ENCODE results near the gene ATAD3C.
A peak's percentile ranks its signal among the peaks of the same experiment; 100 is the strongest.
"Not testable (repeated sequence)": the region's sequence is repeated elsewhere in the genome, so short reads cannot be mapped to it uniquely, and the experiment has no call there.

Gene ATAD3C

DNA sequence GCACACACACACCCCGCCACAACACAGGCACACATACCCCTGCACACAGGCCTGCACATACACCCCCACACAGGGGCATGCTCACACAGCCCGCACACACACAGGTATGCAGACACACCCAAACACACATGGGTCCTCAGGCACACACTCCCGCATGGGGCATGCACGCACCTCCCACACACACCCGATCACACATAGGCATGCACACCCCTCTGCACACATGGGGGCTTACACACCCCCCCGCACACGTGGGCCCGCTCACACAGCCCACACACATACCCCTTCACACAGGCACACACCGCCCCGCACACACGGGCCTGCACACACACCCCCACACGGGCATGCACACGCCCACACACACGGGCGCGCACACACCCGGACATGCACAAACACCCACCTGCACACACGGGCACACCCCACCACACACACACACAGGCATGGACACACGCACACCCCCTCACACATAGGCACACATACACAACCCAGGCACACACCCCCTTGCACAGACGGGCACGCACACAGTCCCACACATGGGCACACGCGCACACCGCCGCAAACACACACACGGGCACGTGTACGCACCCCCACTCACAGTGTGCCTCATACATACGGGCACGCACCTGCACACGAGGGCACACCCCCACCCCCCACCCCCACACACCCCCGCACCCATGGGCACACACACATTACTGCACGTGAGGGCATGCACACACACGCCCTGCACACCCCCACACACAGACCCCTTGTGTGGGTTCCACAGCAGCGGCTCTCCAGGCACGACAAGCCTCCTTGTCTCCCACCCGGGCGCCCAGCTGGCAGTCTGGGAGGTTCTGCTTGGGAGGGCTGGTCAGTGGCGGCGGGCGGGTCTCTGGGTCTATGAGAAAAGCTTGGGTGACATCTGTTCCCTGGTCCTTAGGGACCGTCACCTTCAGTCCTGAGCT lies 30.3 kb downstream of the ATAD3C start:
- no peak for DNase-seq

DNA sequence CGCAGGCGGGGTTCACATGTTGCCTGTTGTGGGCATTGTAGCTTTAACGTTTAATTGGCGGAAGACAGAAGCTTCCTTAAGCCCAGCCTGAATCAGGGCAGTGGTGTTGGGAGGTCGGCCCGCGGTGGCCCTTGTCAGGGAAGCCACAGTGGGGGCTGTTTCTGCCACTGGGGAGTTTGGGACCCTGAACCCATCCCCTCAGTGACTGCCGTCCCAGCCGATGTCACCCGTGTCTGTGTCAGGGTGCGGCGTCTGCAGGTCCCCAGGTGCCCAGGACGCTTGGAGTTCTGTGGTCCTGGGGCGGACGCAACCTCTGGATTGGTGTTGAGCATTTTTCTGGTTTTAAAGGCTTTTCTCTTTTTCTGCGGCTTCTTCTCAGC lies 31.0 kb downstream of the ATAD3C start:
- not testable (repeated sequence) for DNase-seq

DNA sequence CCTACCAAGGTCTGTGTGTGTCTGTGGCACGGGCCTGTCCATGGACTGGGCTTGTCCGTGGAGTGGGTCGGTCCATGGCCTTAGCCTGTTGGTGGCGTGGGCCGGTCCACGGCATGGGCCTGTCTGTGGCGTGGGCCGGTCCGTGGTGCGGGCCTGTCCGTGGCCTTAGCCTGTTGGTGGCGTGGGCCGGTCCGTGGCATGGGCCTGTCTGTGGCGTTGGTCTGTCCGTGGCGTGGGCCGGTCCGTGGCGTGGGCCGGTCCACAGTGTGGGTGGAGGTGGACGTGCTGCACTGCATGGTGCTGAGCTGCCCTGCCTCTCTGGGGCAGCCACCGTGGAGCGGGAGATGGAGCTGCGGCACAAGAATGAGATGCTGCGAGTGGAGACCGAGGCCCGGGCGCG lies 32.3 kb downstream of the ATAD3C start:
- not testable (repeated sequence) for DNase-seq

DNA sequence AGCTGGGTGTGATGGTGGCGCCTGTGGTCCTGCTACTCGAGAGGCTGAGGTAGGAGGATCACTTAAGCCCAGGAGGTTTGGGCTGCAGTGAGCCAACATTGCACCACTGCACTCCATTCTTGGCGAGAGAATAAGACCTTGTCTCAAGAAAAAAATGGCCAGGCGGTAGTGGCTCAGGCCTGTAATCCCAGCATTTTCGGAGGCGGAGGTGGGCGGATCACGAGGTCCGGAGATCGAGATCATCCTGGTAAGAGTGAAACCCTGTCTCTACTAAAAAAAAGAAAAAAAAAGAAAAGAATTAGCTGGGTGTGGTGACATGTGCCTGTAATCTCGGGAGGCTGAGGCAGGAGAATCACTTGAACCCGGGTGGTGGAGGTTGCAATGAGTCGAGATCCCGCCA lies 33.4 kb downstream of the ATAD3C start:
- no peak for DNase-seq

DNA sequence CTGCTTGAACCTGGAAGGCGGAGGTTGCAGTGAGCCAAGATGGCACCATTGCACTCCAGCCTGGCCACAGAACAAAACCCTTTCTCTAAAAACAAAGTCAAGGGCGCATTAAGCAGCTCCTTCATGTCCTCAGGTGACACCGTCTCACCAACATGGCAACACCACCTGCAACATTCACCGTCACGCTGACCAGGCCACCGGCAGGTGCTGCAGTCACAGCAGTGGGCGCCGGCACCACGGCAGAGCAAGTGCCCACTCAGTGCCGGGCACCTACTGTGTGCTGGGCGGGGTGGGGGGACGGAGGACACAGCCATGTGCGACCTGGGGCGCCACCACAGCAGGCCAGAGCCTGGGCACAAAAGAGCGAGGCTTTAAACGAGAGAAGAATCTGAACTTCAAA lies 34.2 kb downstream of the ATAD3C start:
- DNase-seq = no peak

DNA sequence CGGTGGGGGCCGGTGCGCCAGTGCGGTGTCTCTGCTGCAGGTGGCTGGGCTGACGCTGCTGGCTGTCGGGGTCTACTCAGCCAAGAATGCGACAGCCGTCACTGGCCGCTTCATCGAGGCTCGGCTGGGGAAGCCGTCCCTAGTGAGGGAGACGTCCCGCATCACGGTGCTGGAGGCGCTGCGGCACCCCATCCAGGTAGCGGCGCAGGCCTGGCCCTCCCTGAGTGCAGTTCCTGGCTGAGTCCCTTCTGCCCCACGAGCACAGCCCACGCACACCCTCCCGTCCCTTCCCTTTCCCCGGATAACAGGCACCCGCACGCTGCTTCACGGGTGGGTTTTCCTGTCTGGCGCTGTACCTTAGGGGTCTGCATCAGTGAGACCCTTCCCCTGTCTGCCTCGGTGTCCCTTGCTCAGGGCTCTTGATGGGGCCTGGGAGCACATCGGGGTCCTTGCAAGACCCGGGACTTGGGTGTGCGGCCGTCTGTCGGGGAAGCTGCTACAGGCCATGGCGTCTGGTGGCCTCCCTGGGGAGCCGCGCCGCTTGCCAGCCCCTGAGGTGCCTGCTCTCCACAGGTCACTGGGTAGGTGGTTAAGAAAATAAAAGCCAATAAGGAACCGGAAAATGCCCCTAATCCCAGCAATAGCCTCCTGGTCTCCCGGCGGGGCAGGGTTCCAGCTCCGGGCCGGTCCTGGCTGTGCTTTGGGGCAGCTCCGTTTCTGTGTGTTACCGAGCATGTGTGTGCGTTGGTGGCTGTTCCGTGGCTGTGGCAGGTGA lies 35.7 kb downstream of the ATAD3C start:
- DNase-seq = not testable (repeated sequence)

DNA sequence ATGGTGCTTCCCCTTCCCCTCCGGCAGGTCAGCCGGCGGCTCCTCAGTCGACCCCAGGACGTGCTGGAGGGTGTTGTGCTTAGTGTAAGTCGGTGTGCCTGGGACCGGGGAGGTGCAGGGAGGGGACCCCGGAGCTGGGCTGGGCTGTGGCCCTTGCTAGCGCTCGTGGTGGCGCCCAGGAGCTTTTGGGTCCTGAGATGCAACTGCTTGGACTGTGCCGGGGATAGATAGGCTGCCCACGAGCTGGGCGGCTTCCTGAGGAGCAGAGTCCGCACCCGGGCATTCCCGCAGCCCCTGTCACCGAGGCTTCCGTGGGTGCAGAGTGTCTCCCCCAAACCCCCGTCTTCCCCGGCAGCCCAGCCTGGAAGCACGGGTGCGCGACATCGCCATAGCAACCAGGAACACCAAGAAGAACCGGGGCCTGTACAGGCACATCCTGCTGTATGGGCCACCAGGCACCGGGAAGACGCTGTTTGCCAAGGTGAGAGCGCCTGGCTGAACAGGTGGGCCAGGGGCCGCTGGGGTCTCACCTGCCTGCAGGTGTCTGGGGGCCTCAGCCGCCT lies 36.3 kb downstream of the ATAD3C start:
- not testable (repeated sequence) for DNase-seq

DNA sequence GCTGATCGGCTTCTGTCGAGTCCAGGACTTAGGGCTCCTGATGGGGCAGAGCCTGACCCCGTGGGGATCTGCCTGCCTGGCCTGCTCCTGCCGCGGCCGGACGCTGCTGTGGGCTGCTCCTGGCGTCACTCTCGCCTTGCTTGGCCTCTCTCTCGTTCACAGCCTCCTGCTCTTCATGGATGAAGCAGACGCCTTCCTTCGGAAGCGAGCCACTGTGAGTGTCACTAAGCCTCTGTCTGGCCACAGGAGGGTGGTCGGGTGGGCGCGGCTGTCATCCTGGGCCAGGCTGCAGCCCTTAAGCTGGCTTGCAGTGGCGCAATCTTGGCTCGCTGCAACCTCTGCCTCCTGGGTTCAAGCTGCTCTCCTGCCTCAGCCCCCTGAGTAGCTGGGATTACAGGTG lies 38.2 kb downstream of the ATAD3C start:
- DNase-seq = no peak

DNA sequence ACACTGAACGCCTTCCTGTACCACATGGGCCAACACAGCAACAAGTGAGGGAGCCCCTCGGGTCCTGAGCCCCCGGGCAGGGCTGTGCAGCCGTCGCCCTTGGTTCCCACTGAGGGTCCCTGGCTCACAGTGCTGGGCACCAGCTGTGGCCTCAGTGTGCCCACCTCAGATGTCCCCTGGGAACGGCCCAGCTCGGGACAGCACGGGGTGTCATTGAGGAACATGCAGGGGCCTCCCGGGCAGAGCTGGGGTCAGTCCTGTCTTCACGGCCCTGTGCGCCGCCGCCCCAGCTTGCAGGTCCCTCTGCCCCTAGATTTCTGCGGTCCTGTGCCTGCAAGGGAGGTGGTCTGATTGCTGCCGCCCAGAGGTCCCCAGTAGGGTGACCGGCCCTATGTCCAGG lies 39.7 kb downstream of the ATAD3C start:
- DNase-seq = no peak

DNA sequence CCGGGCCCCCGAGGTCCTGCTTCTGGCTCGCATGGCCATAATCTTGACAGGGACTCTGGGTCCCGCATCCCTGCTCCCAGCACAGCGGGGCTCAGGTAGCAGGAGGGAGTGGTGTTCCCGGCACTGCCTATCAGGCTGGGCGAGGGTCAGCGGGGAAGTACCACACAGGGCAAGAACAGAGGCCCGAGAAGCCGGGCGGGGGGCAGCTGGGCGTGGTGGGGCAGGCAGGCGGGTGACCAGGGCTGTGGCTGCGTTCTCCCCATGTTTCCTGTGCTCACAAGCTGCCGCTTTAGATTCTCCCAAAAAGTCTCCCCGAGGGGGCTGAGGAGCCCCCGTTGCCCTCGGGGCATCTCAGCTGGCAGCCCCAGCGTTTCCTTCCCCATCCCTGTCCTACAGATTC lies 40.4 kb downstream of the ATAD3C start:
- no peak for DNase-seq

DNA sequence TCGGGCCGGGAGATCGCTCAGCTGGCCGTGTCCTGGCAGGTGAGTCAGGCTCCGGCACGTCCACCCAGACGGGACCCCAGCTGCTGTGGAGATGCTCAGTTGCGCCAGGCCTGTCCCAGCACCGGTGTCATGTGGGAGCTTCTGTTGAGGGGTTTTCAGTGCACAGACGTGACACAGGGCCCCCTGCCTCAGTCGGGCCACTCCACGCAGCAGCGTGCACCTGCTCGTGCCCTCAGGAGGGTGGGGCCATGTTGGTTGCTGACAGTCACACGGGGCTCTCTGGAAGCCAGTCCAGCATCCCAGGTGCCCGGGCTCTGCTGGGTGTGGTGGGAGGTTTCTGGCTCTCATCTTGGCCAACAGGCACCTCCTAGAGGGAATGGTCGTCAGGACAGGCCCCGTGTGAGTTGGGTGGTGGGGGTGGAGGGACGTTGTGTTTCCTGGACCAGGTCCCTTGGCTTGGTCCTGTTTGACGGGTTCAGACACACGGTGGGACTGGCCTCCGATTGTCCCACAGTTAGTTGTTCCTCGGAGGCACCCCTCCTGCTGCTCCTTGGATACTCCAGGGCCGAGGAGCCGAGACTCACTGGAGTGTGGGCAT lies 41.2 kb downstream of the ATAD3C start:
- DNase-seq = no peak

DNA sequence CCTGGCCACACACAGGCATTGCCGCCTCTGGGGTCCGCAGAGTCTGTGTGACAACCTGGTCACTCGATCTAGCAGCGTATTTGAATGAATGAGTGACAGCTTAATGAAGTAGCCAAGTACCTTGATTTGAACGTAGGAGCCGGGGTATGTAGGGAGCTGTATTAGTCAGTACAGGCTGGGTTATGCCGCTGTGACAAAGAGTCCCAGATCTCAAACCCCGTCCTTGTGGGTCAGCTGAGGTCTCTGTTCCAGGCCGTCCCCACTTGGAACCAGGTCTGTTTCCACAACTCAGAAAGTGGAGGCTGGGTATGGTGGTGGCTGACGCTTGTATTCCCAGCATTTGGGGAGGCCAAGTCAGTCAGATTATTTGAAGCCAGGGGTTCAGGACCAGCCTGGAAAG lies 42.1 kb downstream of the ATAD3C start:
- DNase-seq = no peak

DNA sequence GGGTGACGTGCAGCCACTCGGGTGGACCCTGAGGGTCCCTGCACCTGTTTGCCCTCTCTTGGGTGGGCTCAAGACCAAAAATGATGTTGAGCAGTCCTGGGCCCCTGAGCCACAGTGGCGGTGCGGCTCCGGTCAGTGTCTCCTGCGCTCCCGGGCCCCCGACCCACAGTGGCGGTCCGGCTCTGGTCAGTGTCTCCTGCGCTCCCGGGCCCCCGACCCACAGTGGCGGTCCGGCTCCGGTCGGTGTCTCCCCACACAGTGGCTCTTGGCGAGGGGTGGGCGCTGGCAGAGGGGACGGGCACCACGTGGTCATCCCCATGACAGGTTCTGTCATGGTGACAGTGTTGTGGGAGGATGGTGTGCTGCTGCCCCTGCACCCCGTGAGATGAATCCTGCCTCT lies 44.8 kb downstream of the ATAD3C start:
- DNase-seq = not testable (repeated sequence)

DNA sequence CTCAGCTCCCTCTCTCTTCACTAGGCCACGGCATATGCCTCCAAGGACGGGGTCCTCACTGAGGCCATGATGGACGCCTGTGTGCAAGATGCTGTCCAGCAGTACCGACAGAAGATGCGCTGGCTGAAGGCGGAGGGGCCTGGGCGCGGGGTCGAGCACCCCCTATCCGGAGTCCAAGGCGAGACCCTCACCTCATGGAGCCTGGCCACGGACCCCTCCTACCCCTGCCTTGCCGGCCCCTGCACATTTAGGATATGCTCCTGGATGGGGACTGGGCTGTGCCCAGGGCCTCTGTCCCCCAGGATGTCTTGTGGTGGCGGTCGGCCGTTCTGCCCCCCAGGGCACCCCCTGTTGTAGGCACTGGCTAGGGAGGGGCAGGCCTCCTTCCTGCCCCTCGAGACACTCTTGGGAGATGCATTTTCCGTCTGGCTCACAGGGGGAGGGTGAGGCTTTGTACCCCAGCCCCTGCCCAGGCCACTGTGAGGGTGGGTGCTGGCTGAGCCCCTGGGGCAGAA lies 46.0 kb downstream of the ATAD3C start:
- not testable (repeated sequence) for DNase-seq

DNA sequence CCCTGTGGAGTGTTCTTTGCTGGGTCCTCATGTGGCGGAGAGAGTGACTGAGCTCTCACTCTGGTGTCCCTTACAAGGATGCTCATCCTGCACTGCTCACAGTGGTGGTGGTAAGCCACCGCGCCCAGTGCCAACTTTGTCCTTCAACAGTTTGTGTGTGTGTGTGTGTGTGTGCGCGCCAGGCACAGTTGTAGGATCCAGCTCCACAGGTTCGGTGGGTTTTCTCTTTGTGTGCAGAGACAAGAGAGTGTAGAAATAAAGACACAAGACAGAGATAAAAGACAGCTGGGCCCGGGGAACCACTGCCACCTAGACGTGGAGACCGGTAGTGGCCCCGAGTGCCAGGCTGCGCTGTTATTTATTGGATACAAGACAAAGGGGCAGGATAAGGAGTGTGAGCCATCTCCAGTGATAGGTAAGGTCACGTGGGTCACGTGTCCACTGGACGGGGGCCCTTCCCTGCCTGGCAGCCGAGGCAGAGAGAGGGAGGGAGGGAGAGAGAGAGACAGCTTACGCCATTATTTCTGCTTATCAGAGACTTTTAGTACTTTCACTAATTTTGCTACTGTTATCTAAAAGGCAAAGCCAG lies 55.4 kb downstream of the ATAD3C start:
- peak; percentile 87 for DNase-seq

DNA sequence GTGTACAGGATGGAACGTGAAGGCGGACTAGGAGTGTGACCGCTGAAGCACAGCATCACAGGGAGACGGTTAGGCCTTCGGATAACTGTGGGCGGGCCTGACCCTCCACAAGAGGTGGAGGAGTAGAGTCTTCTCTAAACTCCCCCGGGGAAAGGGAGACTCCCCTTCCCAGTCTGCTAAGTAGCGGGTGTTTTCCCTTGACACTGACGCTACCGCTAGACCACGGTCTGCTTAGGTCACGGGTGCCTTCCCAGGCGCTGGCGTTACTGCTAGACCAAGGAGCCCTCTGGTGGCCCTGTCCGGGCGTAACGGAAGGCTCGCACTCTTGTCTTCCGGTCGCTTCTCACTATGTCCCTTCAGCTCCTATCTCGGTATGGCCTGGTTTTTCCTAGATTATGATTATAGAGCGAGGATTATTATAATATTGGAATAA lies 55.9 kb downstream of the ATAD3C start:
- peak; percentile 46 for DNase-seq

DNA sequence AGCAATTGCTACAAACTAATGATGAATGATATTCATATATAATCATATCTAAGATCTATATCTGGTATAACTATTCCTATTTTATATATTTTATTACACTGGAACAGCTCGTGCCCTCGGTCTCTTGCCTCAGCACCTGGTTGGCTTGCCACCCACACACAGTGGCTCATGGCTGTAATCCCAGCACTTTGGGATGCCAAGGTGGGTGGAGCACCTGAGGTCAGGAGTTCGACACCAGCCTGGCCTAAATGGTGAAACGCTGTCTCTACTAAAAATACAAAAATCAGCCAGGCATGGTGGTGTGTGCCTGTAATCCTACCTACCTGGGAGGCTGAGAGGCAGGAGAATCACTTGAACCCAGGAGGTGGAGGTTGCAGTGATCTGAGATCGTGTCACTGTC lies 56.3 kb downstream of the ATAD3C start:
- not testable (repeated sequence) for DNase-seq

DNA sequence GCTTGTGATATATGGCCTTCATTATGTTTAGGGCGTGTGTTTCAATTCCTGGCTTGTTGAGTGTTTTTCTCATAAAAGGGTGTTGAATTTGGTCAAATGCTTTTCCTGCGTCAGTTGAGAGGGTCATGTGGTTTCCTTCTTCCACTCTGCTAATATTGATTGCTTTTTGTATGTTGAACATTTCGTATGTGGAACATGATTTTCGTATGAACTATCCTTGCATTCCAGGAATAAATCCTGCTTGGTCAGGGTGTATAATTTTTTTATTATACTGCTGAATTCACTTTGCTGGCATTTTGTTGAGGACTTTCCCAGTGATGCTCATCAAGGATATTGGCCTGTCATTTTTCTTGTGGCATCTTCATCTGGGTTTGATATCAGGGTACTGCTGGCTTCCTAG lies 57.8 kb downstream of the ATAD3C start:
- no peak for DNase-seq

DNA sequence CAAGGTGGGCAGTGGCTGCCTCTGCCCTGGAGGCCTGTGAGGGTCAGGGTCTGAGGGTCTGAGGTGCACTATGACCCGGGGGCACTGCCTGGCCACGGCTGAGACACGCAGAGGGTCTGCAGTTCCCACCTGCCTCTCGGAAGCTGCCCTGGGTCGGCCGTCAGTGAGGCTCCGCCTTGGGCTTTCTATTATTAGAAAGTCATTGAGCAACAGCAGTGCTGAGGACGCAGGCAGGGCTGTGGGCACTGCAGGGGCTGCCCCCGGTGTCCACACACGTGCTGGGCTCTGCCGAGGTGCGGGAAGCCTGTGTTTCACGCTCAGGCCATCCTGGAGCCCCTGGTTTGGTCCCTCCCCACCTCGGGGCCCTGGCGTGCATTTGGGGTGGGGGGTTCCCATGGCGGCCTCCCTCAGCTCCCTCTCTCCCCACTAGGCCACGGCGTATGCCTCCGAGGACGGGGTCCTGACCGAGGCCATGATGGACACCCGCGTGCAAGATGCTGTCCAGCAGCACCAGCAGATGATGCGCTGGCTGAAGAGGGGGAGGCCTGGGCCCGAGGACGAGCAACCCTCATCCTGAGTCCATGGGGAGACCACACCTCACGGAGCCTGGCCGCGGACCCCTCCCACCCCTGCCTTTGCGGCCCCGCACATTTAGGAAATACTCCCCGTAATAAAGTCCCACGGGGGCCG lies 59.4 kb downstream of the ATAD3C start:
- DNase-seq = not testable (repeated sequence)

DNA sequence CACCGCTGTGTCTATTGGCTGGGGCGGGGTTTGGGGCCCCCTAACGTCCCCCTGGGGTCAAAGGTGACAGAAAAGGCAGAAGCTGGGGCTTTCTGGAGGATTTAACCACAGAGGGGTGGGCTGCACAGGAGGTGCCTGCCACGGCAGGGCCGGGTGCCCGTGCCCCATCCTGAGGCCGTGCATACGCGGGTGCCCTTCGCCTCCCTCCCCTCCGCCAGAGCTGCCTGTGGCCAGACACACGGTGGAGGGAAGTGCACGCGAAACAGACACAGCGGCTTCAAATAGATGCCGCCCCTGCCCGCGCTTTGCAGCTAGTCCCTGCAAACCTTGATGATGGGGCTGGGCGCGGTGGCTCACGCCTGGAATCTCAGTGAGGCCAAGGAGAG lies 60.0 kb downstream of the ATAD3C start:
- DNase-seq = not testable (repeated sequence)

DNA sequence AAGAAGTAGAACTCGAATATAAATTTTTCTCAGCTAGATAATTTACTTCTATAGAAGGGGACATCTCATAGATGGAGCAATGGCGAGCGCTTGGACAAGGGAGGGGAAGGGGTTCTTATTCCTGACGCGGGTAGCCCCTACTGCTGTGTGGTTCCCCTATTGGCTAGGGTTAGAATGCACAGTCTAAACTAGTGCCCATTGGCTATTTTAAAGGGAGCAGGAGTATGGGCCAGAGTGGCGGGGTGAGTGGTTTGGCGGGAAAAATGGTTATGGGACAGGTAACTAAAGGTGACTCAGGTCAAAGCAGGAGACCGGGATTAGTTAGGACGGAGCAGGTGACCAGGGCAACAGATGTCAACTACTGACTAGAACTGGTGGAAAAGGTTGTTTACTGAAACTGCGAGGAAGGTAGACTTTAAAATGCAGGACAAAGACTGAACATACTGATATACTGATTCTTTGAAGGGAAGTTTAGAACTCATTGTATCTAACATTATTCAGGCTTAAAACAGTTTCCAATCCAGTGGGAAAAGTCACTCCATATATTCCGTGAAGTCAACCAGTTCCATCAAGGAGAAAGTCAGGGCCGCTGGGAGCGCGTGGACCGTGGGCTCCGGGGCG lies 61.5 kb downstream of the ATAD3C start:
- peak; percentile 13 for DNase-seq
